ENCODE measurements around the gene PDE4B.

PDE4B gene

GRCh38 chr1:65946376-65946775 is 153.7 kb downstream of the PDE4B start:
- Histone ChIP-seq H4K20me1 (ENCODE audit: insufficient read depth) (no peaks in the 10 kb centered on the region), H3K4me1 (ENCODE audit: low read depth, poor library complexity, severe bottlenecking) (no peaks in the 10 kb centered on the region), H3K79me2 (ENCODE audit: insufficient read depth, low read depth) (no peaks in the 10 kb centered on the region), H3K36me3 (ENCODE audit: insufficient read depth) (no peaks in the 10 kb centered on the region), H3K27ac (no peak overlapping the region), H3K4me3 (IDR thresholded peaks at IDR 0.05; ENCODE audit: insufficient read depth, low read depth, low read length) (no peak overlapping the region), H2AFZ (ENCODE audit: low read depth) (no peak overlapping the region), H3K4me2 (no peak overlapping the region), H3K9ac (no peak overlapping the region), H3K27me3 (ENCODE audit: insufficient read depth, low read depth) (no peaks in the 10 kb centered on the region)
- no peak for TF ChIP-seq CTCF (conservative IDR thresholded peaks at IDR 0.05; ENCODE audit: low read depth, low read length)

- Histone ChIP-seq H3K27me3 (ENCODE audit: insufficient read depth, low read depth) (no peaks in the 10 kb centered on the region), H3K36me3 (ENCODE audit: insufficient read depth) (no peaks in the 10 kb centered on the region), H3K79me2 (ENCODE audit: insufficient read depth, low read depth) (no peaks in the 10 kb centered on the region), H3K9ac (no peak overlapping the region), H4K20me1 (ENCODE audit: insufficient read depth) (no peaks in the 10 kb centered on the region), H3K4me3 (IDR thresholded peaks at IDR 0.05; ENCODE audit: insufficient read depth, low read depth, low read length) (no peak overlapping the region), H3K4me2 (no peak overlapping the region), H3K4me1 (ENCODE audit: low read depth, poor library complexity, severe bottlenecking) (no peaks in the 10 kb centered on the region), H2AFZ (ENCODE audit: low read depth) (no peak overlapping the region), H3K27ac (no peak overlapping the region)
- no peak for TF ChIP-seq CTCF (conservative IDR thresholded peaks at IDR 0.05; ENCODE audit: low read depth, low read length)
Measured at GRCh38 chr1:65946960-65947359, 154.3 kb downstream of the PDE4B start.

GRCh38 chr1:65948609-65949229 is 156.0 kb downstream of the PDE4B start:
- Histone ChIP-seq H3K9ac (no peak overlapping the region), H3K27me3 (ENCODE audit: insufficient read depth, low read depth) (no peaks in the 10 kb centered on the region), H3K36me3 (ENCODE audit: insufficient read depth) (no peaks in the 10 kb centered on the region), H3K79me2 (ENCODE audit: insufficient read depth, low read depth) (no peaks in the 10 kb centered on the region), H4K20me1 (ENCODE audit: insufficient read depth) (no peaks in the 10 kb centered on the region), H2AFZ (ENCODE audit: low read depth) (no peak overlapping the region), H3K4me2 (no peak overlapping the region), H3K27ac (no peak overlapping the region), H3K4me3 (IDR thresholded peaks at IDR 0.05; ENCODE audit: insufficient read depth, low read depth, low read length) (no peak overlapping the region), H3K4me1 (ENCODE audit: low read depth, poor library complexity, severe bottlenecking) (no peaks in the 10 kb centered on the region)
- TF ChIP-seq CTCF (conservative IDR thresholded peaks at IDR 0.05; ENCODE audit: low read depth, low read length), result no peak

- TF ChIP-seq CTCF (conservative IDR thresholded peaks at IDR 0.05; ENCODE audit: low read depth, low read length), result no peak
Measured at GRCh38 chr1:65949230-65949626, 156.5 kb downstream of the PDE4B start.

More at GRCh38 chr1:65949230-65949626, 156.5 kb downstream of the PDE4B start:
- Histone ChIP-seq H3K9ac (no peak overlapping the region), H3K79me2 (ENCODE audit: insufficient read depth, low read depth) (no peaks in the 10 kb centered on the region), H2AFZ (ENCODE audit: low read depth) (no peak overlapping the region), H4K20me1 (ENCODE audit: insufficient read depth) (no peaks in the 10 kb centered on the region), H3K4me1 (ENCODE audit: low read depth, poor library complexity, severe bottlenecking) (no peaks in the 10 kb centered on the region), H3K4me3 (IDR thresholded peaks at IDR 0.05; ENCODE audit: insufficient read depth, low read depth, low read length) (no peak overlapping the region), H3K4me2 (no peak overlapping the region), H3K27me3 (ENCODE audit: insufficient read depth, low read depth) (no peaks in the 10 kb centered on the region), H3K27ac (no peak overlapping the region), H3K36me3 (ENCODE audit: insufficient read depth) (no peaks in the 10 kb centered on the region)

Data from KMS-11 (cell line).